Effector CD4-positive, alpha-beta T cell (primary cell): ENCODE measurements around the gene SLC6A15.

Experiments used
- DNase-seq: peaks from one replicate; pipeline ENCODE4 v3.0.0-alpha.2; 2020

The SLC6A15 gene

DNA sequence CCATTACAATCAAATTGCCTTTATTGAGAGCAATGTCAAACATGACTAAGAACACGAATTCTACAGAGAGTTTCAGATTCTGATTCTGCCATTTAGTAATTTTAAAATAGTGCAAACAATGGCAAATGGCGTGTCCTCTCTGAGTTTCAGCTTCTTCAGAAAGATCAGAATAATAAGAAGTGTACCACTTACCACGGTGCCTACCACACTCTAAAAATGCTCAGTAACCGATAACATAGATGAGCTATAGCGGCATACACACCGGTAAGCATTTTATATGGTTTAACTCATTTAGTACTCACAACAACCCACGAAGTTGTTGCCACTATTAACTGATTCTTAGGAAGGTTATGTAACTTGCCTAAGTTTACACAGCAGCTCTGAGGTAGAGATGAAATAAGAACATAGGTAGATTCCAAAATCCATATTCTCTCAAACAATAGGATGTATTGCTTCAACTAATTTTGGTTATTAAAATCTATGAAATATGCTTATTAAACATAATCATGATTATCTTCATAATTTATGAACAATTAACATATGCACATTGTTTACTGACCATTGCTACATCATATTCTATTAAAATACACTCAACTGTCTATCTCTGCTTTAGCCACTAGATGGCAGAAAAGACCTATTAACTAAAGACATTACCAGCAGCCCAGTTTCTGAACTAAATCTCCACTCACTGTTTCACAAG lies 38.3 kb downstream of the SLC6A15 start:
- DNase-seq = no peak

DNA sequence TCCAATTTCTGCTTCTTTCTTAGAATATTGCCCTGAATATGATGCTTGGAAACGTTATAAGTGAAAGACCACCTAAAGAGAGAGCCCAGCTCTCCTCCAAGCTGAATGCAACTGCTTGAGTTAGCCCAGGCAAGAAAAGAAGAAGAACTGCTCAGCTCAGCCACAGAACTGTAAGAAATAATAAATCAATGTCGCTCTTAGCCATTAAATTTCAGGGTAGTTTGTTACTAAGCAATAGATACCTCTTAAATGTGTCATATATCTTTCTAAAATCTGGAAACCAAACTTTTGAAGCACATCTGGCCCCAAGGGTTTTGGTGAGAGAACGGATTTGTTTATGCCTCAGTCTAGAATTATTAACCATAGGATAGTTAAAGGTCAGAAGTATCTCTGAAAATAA lies 50.4 kb downstream of the SLC6A15 start:
- DNase-seq = no peak

DNA sequence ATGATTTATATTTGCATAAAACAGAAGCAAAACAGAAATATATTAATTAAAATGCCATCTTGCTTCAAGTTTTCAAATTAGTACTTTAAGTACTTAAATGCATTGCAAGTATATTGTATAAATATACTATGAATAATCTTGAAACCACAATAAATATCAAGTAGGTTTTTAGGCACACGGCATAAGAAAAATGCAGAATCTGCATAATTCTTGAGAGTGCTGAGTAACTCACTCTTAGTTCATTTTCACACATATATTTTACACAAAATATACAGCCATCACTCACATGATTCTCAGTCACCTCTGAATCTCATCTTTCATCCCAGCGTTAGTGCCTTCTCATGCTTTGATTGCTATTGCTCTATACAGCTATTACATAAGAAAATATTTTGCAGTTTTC lies 51.9 kb downstream of the SLC6A15 start:
- DNase-seq = no peak

DNA sequence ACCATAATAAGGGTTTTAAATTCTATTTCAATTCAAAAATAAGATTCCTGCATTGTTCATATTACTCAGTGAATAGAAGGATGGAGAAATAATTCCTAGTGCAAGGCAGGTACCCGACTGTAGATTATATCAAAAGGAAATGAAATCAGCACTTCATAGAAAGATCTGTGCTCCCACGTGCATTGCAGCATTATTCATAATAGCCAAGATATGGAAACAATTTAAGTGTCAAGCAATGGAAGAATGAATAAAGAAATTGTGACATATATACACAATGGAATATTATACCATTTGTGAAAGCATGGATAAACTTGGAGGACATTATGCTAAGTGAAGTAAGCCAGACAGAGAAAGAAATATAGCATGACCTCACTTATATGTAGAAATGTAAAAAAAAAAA lies 53.8 kb downstream of the SLC6A15 start:
- no peak for DNase-seq

DNA sequence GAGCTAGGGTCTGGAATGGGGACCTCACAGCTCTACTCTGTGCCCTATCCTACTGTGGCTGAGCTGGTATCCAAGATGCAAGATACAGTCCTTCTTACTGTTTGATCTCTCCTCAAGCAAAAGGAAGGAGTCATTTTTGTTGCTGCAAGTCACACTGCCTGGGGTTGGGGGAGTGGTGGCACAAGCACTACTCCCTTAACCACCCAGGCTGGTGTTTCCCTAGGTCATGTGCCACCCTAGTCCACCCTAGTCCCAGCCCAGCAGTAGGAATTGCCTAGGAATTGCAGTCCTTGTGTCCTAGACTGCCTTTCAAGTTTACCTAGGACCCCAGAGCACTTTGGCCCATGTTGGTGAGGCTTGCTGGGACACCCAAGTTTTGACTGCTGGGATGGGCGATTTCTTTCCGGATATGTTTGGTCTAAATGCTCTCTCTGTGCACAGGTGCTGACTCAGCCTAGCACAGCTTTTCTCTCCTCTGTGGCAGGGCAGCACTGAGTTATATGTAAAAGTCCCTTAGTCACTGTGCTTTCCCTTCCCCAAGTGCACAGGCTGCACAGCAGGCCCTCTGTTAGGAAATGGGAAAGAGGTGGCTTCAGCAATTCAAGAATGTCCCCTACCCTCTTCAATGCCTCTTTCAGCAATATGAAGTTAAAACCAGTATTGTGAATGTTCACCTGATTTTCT lies 54.9 kb downstream of the SLC6A15 start:
- no peak for DNase-seq

DNA sequence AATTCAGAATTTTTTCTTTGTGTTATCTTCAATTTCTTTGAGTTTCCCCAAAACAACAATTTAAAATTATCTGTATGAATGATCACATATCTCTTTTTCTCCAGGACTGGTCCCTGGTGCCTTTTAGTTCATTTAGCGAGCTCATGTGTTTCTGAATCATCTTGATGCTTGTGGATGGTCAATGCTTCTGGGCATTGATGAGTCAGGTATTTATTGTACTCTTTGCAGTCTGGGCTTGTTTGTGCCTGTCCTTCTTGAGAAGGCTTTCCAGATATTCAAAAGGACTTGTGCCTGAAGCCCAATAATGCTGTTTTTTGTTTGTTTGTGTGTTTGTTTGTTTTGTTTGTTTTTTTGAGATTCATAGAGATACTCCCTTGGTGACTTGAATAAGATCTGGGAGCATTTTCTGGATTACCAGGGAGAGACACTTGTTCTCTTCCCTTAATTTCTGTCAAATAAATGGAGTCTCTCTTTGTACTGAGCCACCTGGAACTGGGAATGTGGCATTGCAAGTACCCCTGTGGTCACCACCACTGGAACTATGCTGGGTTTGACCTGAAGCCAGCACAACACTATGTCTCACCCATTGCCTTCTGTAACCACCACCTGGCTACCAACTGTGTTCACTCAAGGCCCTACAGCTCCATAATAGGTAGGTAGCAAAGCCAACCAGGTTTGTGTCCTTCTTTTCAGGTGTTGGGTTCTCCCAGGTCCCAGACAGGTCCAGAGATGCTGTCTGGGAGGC lies 56.3 kb downstream of the SLC6A15 start:
- DNase-seq = no peak

DNA sequence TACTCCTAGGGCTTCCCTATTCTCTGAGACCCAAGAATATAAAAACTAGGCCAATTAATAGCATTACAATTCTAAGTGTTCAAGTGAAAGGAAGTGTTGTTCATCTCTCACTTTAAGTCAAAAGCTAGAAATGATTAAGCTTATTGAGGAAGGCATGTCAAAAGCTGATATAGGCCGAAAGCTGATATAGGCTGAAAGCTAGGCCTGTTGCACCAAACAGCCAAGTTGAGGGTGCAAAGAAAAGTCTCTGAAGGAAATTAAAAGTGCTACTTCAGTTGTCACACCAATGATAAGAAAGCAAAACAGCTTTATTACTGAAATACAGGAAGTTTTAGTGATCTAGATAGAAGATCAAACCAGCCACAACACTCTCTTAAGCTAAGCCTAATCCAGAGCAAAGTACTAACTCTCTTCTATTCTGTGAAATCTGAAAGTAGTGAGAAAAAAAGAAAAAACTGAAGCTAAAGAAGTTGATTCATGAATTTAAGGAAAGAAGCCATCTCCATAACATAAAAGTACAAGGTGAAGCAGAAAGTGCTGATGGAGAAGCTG lies 68.9 kb downstream of the SLC6A15 start:
- no peak for DNase-seq

DNA sequence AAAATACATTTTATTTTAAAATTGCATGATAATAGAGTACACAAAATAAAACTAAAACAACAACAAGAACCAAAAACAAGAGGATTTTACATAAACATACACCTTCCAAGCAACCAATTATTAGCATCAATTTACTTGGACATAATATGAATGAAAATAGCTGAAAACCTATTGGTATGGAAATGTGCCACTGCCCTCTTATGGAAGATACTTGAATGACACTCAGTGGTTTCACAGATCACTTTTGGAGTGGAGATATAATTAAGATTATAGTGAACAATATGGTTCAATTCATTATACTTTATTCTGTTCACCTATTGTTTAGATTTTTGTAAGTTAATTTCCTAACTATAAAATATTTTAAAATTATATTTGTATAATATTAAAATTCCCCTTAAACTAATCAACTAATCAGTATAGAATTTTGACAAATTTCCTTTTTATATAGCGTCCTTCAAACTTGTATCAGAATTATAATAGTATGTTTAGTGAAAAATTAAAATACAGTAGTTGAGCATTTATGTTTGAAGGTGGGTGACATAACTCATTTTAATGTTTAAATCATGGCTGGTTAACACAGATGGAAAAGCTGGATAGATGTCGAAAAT lies 70.1 kb downstream of the SLC6A15 start:
- no peak for DNase-seq

DNA sequence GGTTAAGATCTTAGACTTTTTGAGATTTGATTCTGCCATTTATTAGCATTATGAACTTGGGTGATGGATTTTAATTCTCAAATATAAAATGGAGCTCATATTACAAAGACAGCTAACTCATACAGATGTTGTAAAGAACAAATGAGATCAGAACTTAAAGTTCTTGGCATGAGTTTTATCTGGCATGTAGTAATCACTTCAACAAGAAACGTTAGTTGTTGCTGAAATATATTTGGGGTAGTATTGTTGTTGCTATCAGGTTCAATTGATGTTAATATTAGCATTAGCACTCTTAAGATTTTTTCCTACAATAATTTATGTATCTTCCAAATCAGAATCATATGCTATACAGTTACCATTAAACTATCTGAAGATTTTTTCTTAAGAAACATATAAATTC lies 71.0 kb downstream of the SLC6A15 start:
- DNase-seq = no peak

DNA sequence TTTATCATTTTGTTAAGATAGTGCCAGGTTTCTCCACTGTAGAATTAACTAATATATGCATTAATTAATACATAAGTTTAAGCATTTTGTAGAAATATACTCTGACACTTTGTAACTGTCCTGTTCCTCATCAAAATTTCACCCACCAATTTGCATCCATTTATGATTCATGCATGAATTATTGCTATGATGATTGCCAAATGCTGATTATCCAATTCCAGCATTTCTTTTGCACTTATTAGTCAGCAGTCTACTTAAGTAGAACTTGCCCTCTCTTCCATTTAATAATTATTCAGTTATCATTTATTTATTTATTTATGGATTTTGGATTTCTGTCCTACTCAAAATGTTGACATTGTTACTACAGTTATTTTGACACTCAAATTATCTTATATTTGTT lies 72.2 kb downstream of the SLC6A15 start:
- DNase-seq = no peak

DNA sequence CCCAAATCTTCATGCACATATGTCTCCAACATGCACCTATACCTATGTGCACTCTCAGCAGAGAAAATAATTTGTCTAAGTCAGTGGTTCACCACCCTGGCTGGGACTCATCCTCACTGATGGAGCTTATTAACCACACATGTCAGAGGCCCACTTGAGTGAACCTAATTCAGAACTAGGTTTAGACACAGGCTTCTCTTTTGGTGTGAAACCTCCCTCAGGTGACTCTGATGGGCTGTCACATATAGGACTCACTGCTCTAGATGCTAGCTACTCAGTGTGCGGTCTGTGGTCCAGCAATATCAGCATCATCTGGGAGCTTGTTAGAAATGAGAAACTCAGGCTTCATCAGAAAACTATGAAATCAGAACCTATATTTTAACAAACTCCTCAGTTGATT lies 85.7 kb downstream of the SLC6A15 start:
- no peak for DNase-seq

DNA sequence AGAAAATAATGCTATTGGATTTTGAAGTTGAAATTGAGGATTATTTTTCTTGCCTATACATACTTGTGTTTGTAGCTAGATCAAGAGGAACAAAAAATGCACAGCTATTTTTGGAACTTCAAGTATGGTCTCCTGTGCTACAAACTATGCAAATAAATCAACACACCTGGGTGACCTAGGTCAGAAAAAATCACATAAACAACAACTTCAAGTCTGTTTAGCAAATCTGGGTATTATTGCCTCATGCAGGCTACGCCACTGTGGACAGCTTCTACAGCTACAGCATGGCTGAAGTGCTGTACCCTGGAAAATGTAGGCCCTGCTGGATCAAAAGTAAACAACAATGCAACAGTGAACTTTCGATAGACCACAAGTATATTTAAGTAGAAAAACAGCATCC lies 87.5 kb downstream of the SLC6A15 start:
- DNase-seq = no peak

DNA sequence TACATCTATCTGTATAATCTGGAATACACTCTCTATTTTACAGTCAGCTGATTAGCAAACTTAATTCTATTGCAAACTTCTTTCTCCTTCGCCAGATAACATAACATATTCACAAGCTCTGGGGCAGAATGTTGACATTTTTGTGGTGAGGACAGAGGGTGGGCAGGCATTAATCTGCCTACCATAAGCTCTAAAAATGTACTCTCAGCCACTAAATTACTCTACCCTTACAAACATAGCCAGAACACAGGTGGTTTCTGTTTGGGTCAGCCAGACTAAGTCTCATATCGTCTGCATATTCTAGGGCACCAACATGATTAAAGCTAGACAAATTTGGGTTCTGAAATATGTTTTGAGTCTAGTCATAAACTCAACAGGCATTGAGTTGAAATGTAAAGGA lies 90.1 kb downstream of the SLC6A15 start:
- DNase-seq = no peak

DNA sequence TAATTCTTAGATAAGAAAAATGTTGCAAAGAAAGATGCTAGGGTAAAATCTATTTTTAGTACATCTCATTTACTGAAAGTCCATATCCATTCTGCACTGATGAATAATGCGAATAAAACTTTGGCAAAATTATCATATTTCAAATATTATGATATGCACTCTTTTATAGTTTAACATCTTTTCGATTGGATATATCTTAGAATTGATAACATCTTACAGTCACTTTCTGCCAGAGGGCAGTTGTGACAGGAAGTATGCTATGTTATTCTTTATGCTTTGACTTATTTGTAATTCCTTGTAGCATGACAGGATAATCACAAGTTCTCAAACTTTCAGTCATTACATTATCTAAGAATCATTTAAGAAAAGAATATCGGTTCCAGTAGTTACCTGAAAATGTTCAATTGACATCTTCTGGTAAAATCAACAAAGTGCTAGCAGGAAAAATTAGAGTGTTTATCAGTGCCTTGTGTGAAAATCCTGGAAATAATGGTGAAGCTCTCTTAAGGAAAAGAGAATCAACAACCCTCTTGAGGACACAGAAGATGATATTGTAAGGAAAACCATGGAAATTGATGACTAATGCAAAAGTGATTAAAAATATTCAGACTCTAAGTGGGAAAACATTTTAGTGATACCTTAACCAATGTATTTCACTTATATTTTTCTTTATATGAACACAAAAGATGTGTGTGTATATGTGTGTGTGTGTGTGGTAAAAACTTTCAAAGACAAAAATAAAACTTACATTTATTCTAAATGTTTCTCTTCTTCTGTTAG lies 95.5 kb downstream of the SLC6A15 start:
- DNase-seq = no peak

DNA sequence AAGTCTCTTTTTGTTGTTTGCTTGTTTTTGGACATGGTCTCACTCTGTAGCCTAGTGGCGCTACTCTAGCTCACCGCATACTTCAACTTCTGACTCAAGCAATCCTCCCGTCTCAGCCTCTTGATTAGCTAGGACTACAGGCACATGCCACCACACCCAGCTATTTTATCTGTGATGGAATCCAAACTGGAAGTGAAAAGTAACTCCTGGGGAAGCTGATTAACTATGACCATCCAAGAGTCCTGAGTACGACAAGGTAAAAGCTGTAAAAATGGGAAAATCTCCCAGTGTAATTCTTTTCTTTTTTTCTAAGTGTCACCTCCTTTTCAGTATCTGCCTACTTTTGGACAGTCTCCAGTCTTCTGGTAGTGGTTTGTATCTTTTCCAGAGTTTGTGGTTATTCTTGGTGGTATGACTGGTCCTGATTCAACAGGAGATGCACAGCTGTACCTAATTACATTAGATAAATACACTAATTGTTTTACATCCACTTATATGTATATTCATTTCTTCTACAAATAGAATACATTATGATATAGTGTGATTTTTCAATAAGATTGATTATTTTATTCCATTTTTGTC lies 97.8 kb downstream of the SLC6A15 start:
- no peak for DNase-seq

DNA sequence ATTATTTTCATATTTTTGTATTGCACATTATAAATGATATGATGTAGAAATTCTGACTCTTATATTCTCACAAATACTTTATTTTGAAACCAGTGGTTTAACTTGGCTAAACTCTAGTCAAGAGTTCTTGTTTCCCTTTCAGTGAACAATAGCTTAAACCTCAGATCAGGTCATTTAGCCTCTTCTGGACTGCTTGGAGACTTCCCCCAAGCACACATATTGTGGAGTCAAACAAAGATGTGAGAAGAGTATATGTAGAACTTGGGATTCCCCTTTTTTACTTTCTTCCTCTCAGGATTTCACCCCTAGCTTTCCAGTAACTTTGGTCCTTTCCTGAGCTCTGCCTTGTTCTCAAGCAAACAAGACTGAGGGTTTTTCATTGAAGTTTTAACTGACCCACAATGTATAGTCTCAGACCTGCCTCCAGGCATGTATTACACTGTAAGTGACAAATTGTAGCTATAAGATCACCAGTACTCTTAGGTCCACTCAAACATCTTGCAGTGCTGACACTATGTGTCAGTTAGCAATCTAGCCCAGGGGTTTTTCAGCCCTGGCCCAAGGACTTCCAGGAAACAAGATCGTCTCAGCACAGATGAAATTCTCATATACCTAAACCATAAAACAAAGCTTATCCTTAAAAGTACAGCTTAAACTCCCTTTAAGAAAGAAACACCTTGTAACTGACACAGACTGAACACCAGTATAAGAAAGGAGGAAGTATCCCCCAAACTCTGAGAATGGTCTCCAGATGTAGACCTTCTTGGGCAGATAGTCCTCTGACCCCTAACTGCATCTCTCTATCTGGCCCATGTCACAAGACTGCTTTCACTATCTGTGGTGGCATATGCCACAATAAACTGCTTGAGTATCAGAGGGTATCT lies 98.6 kb downstream of the SLC6A15 start:
- no peak for DNase-seq

DNA sequence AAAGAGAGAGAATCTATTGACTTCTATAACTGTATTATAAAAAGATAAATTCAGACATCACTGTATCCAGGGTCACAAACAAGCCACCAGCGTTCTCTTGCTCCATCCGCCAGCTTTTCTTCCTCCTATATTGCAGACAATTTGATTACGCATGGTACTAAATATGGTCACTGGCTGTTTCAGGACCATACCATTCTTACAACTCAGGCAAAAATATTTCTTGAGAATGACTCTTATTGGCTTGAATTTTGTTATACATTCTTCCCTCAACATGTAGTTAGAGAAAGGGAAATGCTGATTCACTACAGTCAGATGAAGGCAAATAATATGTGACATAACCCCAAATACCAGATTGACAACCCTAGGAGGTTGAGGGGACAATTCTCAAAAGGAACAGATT lies 101.3 kb downstream of the SLC6A15 start:
- no peak for DNase-seq

DNA sequence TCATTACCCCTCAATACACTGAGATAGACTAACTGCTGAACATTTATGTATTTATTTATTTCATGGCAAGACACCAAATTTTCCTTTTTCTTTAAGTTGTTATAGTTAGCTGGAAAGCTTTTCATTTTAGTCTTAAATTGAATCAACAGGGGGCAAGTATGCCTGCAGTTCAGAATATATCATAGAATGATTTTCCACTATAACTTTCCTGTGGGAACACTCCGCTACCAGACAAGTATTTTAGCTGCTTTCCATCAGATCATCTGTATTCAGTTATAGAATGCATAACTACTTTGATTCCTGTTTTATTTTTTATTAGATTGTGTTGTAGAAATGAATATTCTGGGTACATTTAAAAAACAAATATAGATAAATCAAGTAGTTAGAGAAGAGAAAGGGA lies 102.0 kb downstream of the SLC6A15 start:
- DNase-seq = no peak
